Measurements from ENCODE around the gene FAM228A. TPM values are rescaled to one million over a fixed set of nuclear protein-coding genes. Genes with fewer than 3 reads are reported as not detected.

FAM228A gene
- total RNA-seq, 1 experiment from 2014 or later = not detected

DNA sequence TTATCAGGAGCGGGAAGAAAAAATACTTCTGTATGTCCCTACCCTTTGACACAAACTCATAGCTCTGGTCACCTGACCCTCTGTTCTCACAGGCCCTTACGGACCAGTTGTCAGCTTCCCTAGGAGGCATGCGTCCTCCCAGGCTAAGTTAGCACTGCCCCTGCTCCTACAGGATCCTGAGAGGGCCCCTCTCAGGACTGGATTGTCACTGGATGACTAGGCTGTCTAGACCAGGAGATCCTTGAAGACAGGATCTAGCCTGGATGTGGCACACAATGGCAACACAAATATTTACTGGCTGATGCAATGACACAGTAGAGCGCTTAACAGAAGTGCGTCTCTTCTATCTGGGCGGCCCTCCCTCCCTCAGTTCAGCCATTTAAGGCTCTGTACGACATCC, 7.7 kb downstream of the FAM228A start:
- no peaks in the 10 kb centered on the region for H4K20me1 ChIP-seq (ENCODE audit: insufficient read depth)
- no peak for TF ChIP-seq EZH2 (IDR thresholded peaks at IDR 0.05; ENCODE audit: low read depth)
- TF ChIP-seq, protein P1, sequence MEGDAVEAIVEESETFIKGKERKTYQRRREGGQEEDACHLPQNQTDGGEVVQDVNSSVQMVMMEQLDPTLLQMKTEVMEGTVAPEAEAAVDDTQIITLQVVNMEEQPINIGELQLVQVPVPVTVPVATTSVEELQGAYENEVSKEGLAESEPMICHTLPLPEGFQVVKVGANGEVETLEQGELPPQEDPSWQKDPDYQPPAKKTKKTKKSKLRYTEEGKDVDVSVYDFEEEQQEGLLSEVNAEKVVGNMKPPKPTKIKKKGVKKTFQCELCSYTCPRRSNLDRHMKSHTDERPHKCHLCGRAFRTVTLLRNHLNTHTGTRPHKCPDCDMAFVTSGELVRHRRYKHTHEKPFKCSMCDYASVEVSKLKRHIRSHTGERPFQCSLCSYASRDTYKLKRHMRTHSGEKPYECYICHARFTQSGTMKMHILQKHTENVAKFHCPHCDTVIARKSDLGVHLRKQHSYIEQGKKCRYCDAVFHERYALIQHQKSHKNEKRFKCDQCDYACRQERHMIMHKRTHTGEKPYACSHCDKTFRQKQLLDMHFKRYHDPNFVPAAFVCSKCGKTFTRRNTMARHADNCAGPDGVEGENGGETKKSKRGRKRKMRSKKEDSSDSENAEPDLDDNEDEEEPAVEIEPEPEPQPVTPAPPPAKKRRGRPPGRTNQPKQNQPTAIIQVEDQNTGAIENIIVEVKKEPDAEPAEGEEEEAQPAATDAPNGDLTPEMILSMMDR (conservative IDR thresholded peaks at IDR 0.05) = no peak
- H3F3A ChIP-seq (ENCODE audit: insufficient read depth, low read depth) = no peaks in the 10 kb centered on the region
- no TSS peak for BruUV-seq (replicated peaks)
- H2AFZ ChIP-seq = no peak overlapping the region
- H3K36me3 ChIP-seq (ENCODE audit: low read depth) = no peaks in the 10 kb centered on the region
- POLR2A ChIA-PET (ENCODE audit: unreplicated experiment) = interaction anchor here (0.6 kb wide), 1 partner anchor 26 kb away, joined by 6 read pairs; no protein-coding TSS in a partner anchor
- H3K79me2 ChIP-seq (ENCODE audit: low read depth) = no peaks in the 10 kb centered on the region
- no peak overlapping the region for H3K4me2 ChIP-seq
- CTCF ChIA-PET = no interaction called here
- H3K4me3 ChIP-seq = no peak overlapping the region
- H3K27ac ChIP-seq = no peak overlapping the region
- H3K27me3 ChIP-seq (ENCODE audit: insufficient read depth, low read depth) = no peaks in the 10 kb centered on the region
- DNase-seq = no peak
- intact Hi-C loops (cut with micrococcal nuclease; ENCODE audit: unreplicated experiment) = no loop called here
- H3K9me3 ChIP-seq (ENCODE audit: insufficient read depth, low read depth) = no peaks in the 10 kb centered on the region
- no peaks in the 10 kb centered on the region for H3K4me1 ChIP-seq (replicated peaks; ENCODE audit: insufficient read depth)
- no peaks in the 10 kb centered on the region for H3K9me2 ChIP-seq (ENCODE audit: insufficient read depth)

DNA sequence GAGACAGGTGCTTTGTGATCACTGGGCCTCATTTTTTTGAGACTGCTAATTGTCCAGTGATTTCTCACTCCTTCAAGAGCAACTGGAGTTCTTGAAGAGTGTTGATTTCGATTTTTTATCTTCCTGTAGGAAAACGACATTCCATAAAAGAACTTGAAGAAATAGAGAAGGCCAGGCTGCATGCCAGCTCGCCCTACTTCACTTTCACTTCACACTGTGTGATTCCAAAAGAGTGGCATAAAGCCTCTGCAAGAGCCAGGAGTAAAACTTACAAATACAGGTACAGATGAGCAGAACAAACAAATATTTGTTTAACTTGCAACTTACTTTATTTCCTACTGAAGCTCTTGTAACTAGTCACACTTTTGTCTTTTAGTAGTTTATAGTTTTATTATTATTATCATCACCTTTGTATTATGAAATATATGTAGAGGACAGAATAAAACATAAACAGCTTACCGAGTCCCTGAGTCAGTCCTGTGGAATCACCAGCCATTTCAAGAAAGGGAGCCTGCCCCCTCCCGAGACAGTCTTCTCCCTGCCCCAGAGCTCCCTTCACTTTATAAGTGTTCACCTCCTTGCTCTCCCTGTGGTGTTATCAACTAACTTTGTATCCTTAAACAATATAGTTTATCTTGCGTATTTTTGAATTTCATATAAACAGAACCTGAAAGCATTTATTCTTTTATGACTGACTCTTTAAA, 8.7 kb downstream of the FAM228A start:
- no peaks in the 10 kb centered on the region for H3K4me1 ChIP-seq (replicated peaks; ENCODE audit: insufficient read depth)
- no peaks in the 10 kb centered on the region for H3K36me3 ChIP-seq (ENCODE audit: low read depth)
- H2AFZ ChIP-seq = peak overlapping the region; percentile 61
- no peaks in the 10 kb centered on the region for H3K79me2 ChIP-seq (ENCODE audit: low read depth)
- intact Hi-C loops (cut with micrococcal nuclease; ENCODE audit: unreplicated experiment) = no loop called here
- DNase-seq = no peak
- H3K4me2 ChIP-seq = peak overlapping the region; percentile 11; the same call in 1 of the 2 replicates
- TF ChIP-seq, protein P1 (conservative IDR thresholded peaks at IDR 0.05) = no peak
- TF ChIP-seq EZH2 (IDR thresholded peaks at IDR 0.05; ENCODE audit: low read depth) = no peak
- POLR2A ChIA-PET (ENCODE audit: unreplicated experiment) = interaction anchor here (0.5 kb wide), 1 partner anchor 75 kb away, joined by 3 read pairs; no protein-coding TSS in a partner anchor
- CTCF ChIA-PET = no interaction called here
- no peak overlapping the region for H3K27ac ChIP-seq
- H3K27me3 ChIP-seq (ENCODE audit: insufficient read depth, low read depth) = no peaks in the 10 kb centered on the region
- H3K4me3 ChIP-seq = no peak overlapping the region
- H3K9me3 ChIP-seq (ENCODE audit: insufficient read depth, low read depth) = no peaks in the 10 kb centered on the region
- H4K20me1 ChIP-seq (ENCODE audit: insufficient read depth) = no peaks in the 10 kb centered on the region
- H3F3A ChIP-seq (ENCODE audit: insufficient read depth, low read depth) = no peaks in the 10 kb centered on the region
- H3K9me2 ChIP-seq (ENCODE audit: insufficient read depth) = no peaks in the 10 kb centered on the region
- no TSS peak for BruUV-seq (replicated peaks)

DNA sequence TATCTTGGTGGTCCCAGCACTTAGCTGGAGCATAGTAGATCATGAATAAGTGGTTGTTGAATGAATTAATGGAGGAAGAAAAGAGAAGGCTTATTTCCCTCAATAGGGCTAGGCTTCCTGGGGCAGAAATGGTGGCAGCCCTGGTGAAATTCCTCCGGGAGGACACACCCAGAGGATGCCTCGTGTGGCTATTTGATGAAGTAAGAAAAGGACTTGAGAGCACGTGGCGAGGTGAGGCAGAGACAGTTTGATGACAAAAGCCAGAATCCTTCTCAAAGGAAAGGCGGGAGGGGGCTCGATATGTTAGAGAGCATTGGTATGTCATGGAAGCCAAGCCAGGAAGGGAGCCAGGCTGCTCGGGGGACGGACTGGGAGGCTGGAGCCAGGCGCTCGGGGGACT, 14.7 kb downstream of the FAM228A start:
- no peak for TF ChIP-seq EZH2 (IDR thresholded peaks at IDR 0.05; ENCODE audit: low read depth)
- TF ChIP-seq, protein P1 (conservative IDR thresholded peaks at IDR 0.05) = no peak

More for the DNA sequence above, 14.7 kb downstream of the FAM228A start:
- Histone ChIP-seq H3K27ac (no peak overlapping the region), H3K4me1 (replicated peaks; ENCODE audit: insufficient read depth) (no peaks in the 10 kb centered on the region), H4K20me1 (ENCODE audit: insufficient read depth) (no peaks in the 10 kb centered on the region), H3K9me3 (ENCODE audit: insufficient read depth, low read depth) (no peaks in the 10 kb centered on the region), H3K27me3 (ENCODE audit: insufficient read depth, low read depth) (no peaks in the 10 kb centered on the region), H3K36me3 (ENCODE audit: low read depth) (no peaks in the 10 kb centered on the region), H2AFZ (no peak overlapping the region), H3K4me2 (no peak overlapping the region), H3K4me3 (no peak overlapping the region), H3F3A (ENCODE audit: insufficient read depth, low read depth) (no peaks in the 10 kb centered on the region), H3K79me2 (ENCODE audit: low read depth) (no peaks in the 10 kb centered on the region), H3K9me2 (ENCODE audit: insufficient read depth) (no peaks in the 10 kb centered on the region)
- CTCF ChIA-PET = no interaction called here
- no peak for DNase-seq
- POLR2A ChIA-PET (ENCODE audit: unreplicated experiment) = no interaction called here
- no TSS peak for BruUV-seq (replicated peaks)
- intact Hi-C loops (cut with micrococcal nuclease; ENCODE audit: unreplicated experiment) = no loop called here

All from PC-9 (cell line).